Activated CD4-positive, alpha-beta T cell treated with anti-CD3 and anti-CD28 coated beads for 36 hours (primary cell): Measurements from ENCODE around the gene MYO1C. TPM values are rescaled to one million over a fixed set of nuclear protein-coding genes. Genes with fewer than 3 reads are reported as not detected.
"Not testable (repeated sequence)": the region's sequence is repeated elsewhere in the genome, so short reads cannot be mapped to it uniquely, and the experiment has no call there.

Experiments
- ATAC-seq: fragments of 200-7000 bp; cut with Tn5 transposase; one replicate; pipeline ENCODE4 v1.10.0; 2021; ENCODE audit warnings: mild to moderate bottlenecking, moderate library complexity
- CTCF ChIA-PET: fragments of 350-600 bp; sonication (Branson Sonifier 250); formaldehyde crosslinking; loops from one replicate; lab custom pipeline; 2021; ENCODE audit warnings: antibody characterized with exemption; lab: Charles Lee
- POLR2A ChIA-PET: fragments of 350-600 bp; sonication (Branson Sonifier 250); formaldehyde crosslinking; loops from one replicate; lab custom pipeline; 2021; ENCODE audit warnings: antibody characterized with exemption, inconsistent platforms; lab: Charles Lee
- DNase-seq: peaks from one replicate; pipeline ENCODE4 v3.0.0-alpha.2; 2020
- H3K27ac Mint-ChIP-seq: one replicate; pipeline ENCODE4 v1.8.0; 2021; ENCODE audit warnings: mixed read lengths
- H3K27me3 Mint-ChIP-seq: one replicate; pipeline ENCODE4 v1.8.0; 2021; ENCODE audit warnings: mixed read lengths
- H3K36me3 Mint-ChIP-seq: one replicate; pipeline ENCODE4 v1.8.0; 2021; ENCODE audit warnings: low read depth, mixed read lengths
- H3K4me1 Mint-ChIP-seq: one replicate; pipeline ENCODE4 v1.8.0; 2021; ENCODE audit warnings: mixed read lengths
- H3K4me3 Mint-ChIP-seq: one replicate; pipeline ENCODE4 v1.8.0; 2021; ENCODE audit warnings: mild to moderate bottlenecking, moderate library complexity, mixed read lengths
- H3K9me3 Mint-ChIP-seq: one replicate; pipeline ENCODE4 v1.8.0; 2021; ENCODE audit warnings: low read depth, mixed read lengths
- intact Hi-C, 2 experiments: fragments of 100-400 bp; cut with DNase I in 1 of 2; cut with micrococcal nuclease in 1 of 2; formaldehyde crosslinking; loops; one replicate each; pipeline versions ENCODE4 v1.14.2 to v1.15.1; 2022 to 2024; cut with DNase I, micrococcal nuclease
- total RNA-seq, 2 experiments: library from RNA; stranded (reverse); gene quantifications; one replicate each; pipeline ENCODE4 v1.2.3, GENCODE V29; 2021

MYO1C gene
- 10 to 100 TPM; 21.7 to 24.1 TPM for total RNA-seq

GRCh38 chr17:1492249-1493206 is at the start of gene MYO1C:
Gene MYO1C (minus strand): TSS chr17:1492686. CDS start chr17:1492487, 199 bp downstream.
- Mint-ChIP-seq H3K36me3 (no peaks in the 10 kb centered on the region), H3K27ac (peak within 1 kb of the TSS; percentile 59), H3K4me1 (peaks cover 29% of the 10 kb centered on the region), H3K27me3 (no peaks in the 10 kb centered on the region), H3K9me3 (no peaks in the 10 kb centered on the region), H3K4me3 (peak within 1 kb of the TSS; percentile 72)
- ChIA-PET POLR2A (interaction anchor here (1.0 kb wide), 1 partner anchor 32 kb away, joined by 4 read pairs; no protein-coding TSS in a partner anchor), CTCF (interaction anchor here (0.7 to 1.1 kb wide), 4 partner anchors 17 to 940 kb away, joined by 3 to 5 read pairs (median 4); no protein-coding TSS in a partner anchor)
- intact Hi-C loops, result no loop called here
- ATAC-seq (no peak), DNase-seq (no peak)

- intact Hi-C loops, result no loop called here
- ATAC-seq (peak; percentile 81), DNase-seq (peak; percentile 29)
- H3K9me3 Mint-ChIP-seq, result no peaks in the 10 kb centered on the region
- POLR2A ChIA-PET, result interaction anchor here (0.7 kb wide), 1 partner anchor 24 kb away, joined by 9 read pairs; no protein-coding TSS in a partner anchor
- H3K4me1 Mint-ChIP-seq, result peaks cover 10% of the 10 kb centered on the region
- H3K27me3 Mint-ChIP-seq, result no peaks in the 10 kb centered on the region
- CTCF ChIA-PET, result no interaction called here
- peak overlapping the region; percentile 23 for H3K27ac Mint-ChIP-seq
- no peak overlapping the region for H3K4me3 Mint-ChIP-seq
- peaks cover 22% of the 10 kb centered on the region for H3K36me3 Mint-ChIP-seq
Observed at GRCh38 chr17:1541367-1541904, 49.0 kb upstream of the MYO1C start.

- Mint-ChIP-seq H3K4me1 (peaks cover 10% of the 10 kb centered on the region), H3K27ac (no peak overlapping the region), H3K4me3 (no peak overlapping the region), H3K36me3 (peaks cover 19% of the 10 kb centered on the region), H3K27me3 (no peaks in the 10 kb centered on the region), H3K9me3 (no peaks in the 10 kb centered on the region)
- CTCF ChIA-PET, result no interaction called here
- POLR2A ChIA-PET, result no interaction called here
- intact Hi-C loops, result no loop called here
- ATAC-seq, result no peak
- DNase-seq, result no peak
Observed at GRCh38 chr17:1539811-1540210, 47.3 kb upstream of the MYO1C start.

GRCh38 chr17:1535737-1536136 is 43.3 kb upstream of the MYO1C start:
- Mint-ChIP-seq H3K27me3 (no peaks in the 10 kb centered on the region), H3K4me3 (no peak overlapping the region), H3K9me3 (no peaks in the 10 kb centered on the region), H3K36me3 (peaks cover 14% of the 10 kb centered on the region), H3K27ac (no peak overlapping the region), H3K4me1 (no peaks in the 10 kb centered on the region)
- ChIA-PET POLR2A (no interaction called here), CTCF (no interaction called here)
- intact Hi-C loops, result no loop called here
- no peak for DNase-seq
- no peak for ATAC-seq

- Mint-ChIP-seq H3K27ac (no peak overlapping the region), H3K27me3 (no peaks in the 10 kb centered on the region), H3K9me3 (no peaks in the 10 kb centered on the region), H3K4me3 (no peak overlapping the region), H3K36me3 (peaks cover 11% of the 10 kb centered on the region), H3K4me1 (peaks cover 5% of the 10 kb centered on the region)
- POLR2A ChIA-PET, result interaction anchor here (1.1 to 1.2 kb wide), 3 partner anchors 17 to 201 kb away, joined by 3 to 6 read pairs (median 3); partner anchors contain the start of gene INPP5K
- ATAC-seq (no peak), DNase-seq (no peak)
- intact Hi-C loops, result loop anchor here in 1 of 2 experiments (5.0 kb wide), 1 partner anchor 166 kb away; no protein-coding TSS in a partner anchor
- CTCF ChIA-PET, result interaction anchor here (0.6 to 3.6 kb wide), 10 partner anchors 10 to 201 kb away, joined by 3 to 34 read pairs (median 4); partner anchors contain the start of gene INPP5K
Observed at GRCh38 chr17:1533661-1534325, 41.3 kb upstream of the MYO1C start.

GRCh38 chr17:1532836-1533602 is 40.5 kb upstream of the MYO1C start:
- Mint-ChIP-seq H3K27me3 (no peaks in the 10 kb centered on the region), H3K4me3 (no peak overlapping the region), H3K4me1 (peaks cover 5% of the 10 kb centered on the region), H3K9me3 (no peaks in the 10 kb centered on the region), H3K36me3 (peaks cover 14% of the 10 kb centered on the region), H3K27ac (no peak overlapping the region)
- ATAC-seq, result peak; percentile 86
- intact Hi-C loops, result loop anchor here in 1 of 2 experiments (5.0 kb wide), 1 partner anchor 166 kb away; no protein-coding TSS in a partner anchor
- CTCF ChIA-PET, result interaction anchor here (0.6 to 3.6 kb wide), 18 partner anchors 10 to 629 kb away, joined by 3 to 34 read pairs (median 4); partner anchors contain the start of gene INPP5K
- peak; percentile 72 for DNase-seq
- POLR2A ChIA-PET, result interaction anchor here (1.1 to 1.2 kb wide), 3 partner anchors 16 to 200 kb away, joined by 3 to 6 read pairs (median 3); partner anchors contain the start of gene INPP5K

- Mint-ChIP-seq H3K36me3 (peaks cover 16% of the 10 kb centered on the region), H3K9me3 (no peaks in the 10 kb centered on the region), H3K4me1 (peaks cover 13% of the 10 kb centered on the region), H3K4me3 (no peak overlapping the region), H3K27ac (peak overlapping the region; percentile 80), H3K27me3 (no peaks in the 10 kb centered on the region)
- intact Hi-C loops, result loop anchor here in 1 of 2 experiments (5.0 kb wide), 1 partner anchor 163 kb away; no protein-coding TSS in a partner anchor
- POLR2A ChIA-PET, result no interaction called here
- DNase-seq, result no peak
- no peak for ATAC-seq
- CTCF ChIA-PET, result interaction anchor here (1.8 kb wide), 1 partner anchor 165 kb away, joined by 4 read pairs; no protein-coding TSS in a partner anchor
Observed at GRCh38 chr17:1529863-1530262, 37.4 kb upstream of the MYO1C start.

- H3K36me3 Mint-ChIP-seq, result peaks cover 12% of the 10 kb centered on the region
- intact Hi-C loops, ATAC-seq, DNase-seq, H3K9me3 Mint-ChIP-seq, H3K27me3 Mint-ChIP-seq, POLR2A ChIA-PET, CTCF ChIA-PET, H3K27ac Mint-ChIP-seq, H3K4me3 Mint-ChIP-seq: not testable (repeated sequence)
- H3K4me1 Mint-ChIP-seq, result peaks cover 13% of the 10 kb centered on the region
Observed at GRCh38 chr17:1526876-1527275, 34.4 kb upstream of the MYO1C start.

- Mint-ChIP-seq H3K4me1 (peaks cover 17% of the 10 kb centered on the region), H3K27ac (no peak overlapping the region), H3K27me3 (no peaks in the 10 kb centered on the region), H3K9me3 (no peaks in the 10 kb centered on the region), H3K4me3 (no peak overlapping the region), H3K36me3 (peaks cover 9% of the 10 kb centered on the region)
- ChIA-PET CTCF (interaction anchor here (0.7 to 1.1 kb wide), 3 partner anchors 10 to 157 kb away, joined by 4 read pairs; no protein-coding TSS in a partner anchor), POLR2A (no interaction called here)
- ATAC-seq, result no peak
- intact Hi-C loops, result no loop called here
- no peak for DNase-seq
Observed at GRCh38 chr17:1522626-1523025, 30.1 kb upstream of the MYO1C start.

- intact Hi-C loops, result no loop called here
- ChIA-PET CTCF (interaction anchor here (0.7 kb wide), 1 partner anchor 261 kb away, joined by 3 read pairs; no protein-coding TSS in a partner anchor), POLR2A (no interaction called here)
- Mint-ChIP-seq H3K9me3 (no peaks in the 10 kb centered on the region), H3K27me3 (no peaks in the 10 kb centered on the region), H3K4me1 (peaks cover 11% of the 10 kb centered on the region), H3K27ac (no peak overlapping the region), H3K4me3 (no peak overlapping the region), H3K36me3 (peaks cover 9% of the 10 kb centered on the region)
- DNase-seq, result no peak
- ATAC-seq, result no peak
Observed at GRCh38 chr17:1521086-1521640, 28.7 kb upstream of the MYO1C start.
